HG03280 (cell line): Measurements from ENCODE around the gene THBS1.

ENCODE experiments used
- ATAC-seq: cut with Tn5 transposase; IDR thresholded peaks from one replicate; pipeline ENCODE4 v1.9.1; 2021; ENCODE audit warnings: mild to moderate bottlenecking, moderate library complexity; ENCODE audit not compliant: unreplicated experiment

THBS1 gene

DNA sequence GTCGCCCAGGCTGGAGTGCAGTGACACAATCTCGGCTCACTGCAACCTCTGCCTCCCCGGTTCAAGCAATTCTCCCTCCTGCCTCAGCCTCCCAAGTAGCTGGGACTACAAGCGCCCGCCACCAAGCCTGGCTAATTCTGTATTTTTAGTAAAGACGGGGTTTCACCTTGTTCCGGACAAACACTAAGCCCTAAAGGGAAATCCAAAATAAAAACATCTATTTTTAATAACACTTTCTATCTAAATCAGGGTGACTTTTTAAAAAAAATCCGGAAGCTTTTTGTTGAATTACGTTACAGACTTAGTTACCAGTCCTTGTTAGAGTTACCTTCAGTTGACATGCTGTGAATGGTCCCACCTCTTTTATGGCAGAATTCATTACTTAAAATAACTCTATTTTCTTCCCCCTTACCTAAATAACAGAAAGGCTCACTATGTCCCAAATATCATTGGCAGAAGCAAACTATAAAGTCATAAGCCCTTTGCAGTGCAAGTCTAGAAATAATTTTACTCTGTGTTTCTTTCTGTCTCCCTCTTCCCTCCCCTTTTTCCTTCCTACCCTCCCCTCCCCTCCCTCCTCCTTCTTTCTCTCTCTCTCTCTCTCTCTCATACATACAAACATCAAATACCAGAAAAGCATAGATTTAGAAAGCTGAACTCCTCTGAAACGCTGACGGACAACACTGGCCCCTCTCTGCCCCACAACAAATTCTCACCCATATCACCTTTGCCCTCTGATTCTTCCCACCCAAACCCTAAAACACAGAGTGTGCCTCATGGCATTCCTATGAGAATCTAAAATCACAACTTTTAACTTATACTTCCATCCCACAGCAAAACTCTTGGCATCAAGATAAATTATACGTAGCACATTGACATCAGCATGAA lies 18.3 kb downstream of the THBS1 start:
- no peak for ATAC-seq

DNA sequence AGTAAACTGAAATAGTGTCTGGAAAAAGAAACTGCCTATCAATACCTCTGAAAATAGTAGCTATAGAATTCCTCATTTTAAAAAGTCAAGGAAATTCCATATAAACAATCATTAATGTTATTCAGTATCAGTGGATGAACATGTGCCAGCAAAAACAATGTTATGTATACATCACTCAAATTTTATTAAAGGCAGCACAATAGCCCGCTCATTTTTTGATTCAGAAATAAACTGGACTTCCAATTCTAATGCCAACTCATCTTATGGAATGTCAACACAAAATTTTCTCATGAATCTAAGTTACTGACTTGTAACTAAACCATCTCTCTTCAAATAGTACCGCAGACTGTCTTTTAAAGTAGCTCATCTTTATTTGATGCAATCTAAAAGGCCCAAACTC lies 19.0 kb downstream of the THBS1 start:
- ATAC-seq, result no peak

DNA sequence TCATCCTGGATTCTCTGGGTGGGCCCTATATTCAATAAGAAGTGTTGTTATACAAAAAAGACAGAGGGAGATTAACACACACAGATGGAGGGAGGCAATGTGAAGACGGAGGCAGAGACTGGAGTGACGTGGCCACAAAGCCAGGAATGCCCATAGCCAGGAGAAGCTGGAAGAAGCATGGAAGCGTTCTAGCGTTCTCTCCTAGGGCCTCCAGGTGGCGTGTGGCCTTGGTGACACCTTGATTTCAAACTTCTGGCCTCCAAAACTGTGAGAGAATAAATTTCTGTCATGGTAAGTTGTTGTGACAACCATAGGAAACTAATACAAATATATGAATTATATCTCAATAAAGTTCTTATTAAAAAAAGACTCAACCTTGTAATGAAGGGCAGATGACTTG lies 21.3 kb downstream of the THBS1 start:
- no peak for ATAC-seq

DNA sequence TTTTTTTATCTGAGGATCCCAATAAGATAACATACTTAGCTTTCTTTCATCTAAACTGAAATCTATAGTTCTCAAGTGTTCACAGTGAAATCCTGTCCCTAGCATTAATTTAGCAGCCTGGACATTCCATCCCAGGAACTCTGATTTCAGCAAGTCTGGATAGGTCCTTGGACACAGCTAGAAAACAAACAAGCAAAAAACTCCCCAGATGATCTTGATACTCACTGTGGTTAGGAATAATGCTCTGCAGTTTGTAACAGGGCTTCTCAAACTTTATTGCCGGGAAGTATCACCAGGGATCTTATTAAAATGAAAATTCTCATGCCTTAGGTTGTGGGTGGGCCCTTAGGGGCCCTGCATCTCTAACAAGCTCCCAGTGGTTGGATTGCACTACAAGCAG lies 24.3 kb downstream of the THBS1 start:
- ATAC-seq, result no peak

DNA sequence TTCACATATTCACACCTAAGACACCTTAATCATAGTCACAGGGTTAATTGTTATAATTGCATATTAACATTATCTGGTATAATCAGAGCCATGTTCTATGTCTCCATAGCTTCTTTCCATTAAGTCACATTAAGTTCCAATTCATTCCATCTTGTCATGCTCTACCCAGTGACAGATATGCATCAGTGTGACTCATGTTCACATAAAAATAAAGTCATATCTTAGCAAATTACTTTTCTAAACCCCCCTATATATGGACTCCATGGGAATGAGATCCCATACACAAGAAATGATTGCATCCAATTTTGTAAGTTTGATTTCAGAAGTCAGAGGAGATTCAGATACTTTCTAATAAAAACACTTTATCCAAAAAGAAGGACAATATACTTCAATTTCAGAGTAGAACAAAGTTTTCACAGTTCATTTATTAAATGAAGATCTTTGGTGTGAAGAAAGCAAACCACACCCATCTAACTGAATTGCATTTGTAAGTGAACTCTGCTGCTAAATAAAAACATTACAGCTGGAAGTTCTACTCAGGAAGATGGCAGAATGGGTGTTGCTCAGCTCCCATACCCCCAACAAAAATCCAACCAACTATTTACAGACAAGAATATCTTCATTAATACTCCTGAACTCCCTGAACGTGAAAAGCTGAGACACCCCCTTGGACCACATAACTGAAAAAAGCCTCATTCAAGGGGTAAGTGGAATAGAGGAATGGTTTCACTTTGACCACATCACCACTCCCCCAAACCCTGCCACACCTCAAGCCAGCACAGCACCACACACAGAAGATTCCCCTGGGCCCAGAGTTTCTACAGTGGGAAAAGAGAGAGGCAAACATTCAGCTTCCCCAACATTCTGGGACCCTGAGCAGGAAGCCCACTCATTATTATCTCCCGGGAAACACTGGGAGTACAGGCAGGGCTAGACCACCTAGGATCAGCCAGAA lies 27.6 kb downstream of the THBS1 start:
- no peak for ATAC-seq

DNA sequence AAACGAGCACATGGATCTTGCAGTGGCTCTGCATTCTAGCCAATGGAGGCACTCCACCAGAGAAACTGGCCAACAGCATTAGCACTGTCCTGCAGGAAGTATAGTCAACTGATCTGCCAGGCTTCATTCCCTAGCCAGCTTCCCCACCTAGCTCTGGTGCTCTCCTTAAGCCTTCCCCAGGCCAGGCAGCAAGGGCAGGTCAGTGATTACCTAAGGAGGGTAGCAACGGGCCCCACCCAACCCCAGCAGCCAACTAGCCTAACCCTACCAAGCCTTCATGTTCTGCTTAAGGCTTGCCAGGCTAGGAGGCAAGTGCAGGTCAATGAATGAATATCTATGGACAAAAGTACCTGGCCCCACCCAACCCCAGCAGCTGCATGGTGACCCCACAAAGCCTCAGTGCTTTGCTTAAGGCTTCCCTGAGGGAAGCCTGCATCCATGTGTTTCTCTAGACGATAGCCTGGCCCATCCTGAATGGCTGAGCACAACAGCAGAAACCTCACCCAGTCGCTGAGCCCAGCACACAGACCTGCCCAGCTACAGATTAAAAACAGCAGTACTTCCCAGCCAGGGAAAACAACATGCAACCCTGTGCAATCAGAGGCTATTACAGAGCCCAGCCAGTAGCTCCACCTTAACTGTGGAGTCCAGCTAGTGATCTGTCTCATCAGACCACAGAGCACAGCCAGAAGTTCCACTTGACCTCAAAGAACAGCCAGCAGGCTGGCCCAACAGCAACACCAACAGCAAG lies 28.5 kb downstream of the THBS1 start:
- ATAC-seq, result no peak

DNA sequence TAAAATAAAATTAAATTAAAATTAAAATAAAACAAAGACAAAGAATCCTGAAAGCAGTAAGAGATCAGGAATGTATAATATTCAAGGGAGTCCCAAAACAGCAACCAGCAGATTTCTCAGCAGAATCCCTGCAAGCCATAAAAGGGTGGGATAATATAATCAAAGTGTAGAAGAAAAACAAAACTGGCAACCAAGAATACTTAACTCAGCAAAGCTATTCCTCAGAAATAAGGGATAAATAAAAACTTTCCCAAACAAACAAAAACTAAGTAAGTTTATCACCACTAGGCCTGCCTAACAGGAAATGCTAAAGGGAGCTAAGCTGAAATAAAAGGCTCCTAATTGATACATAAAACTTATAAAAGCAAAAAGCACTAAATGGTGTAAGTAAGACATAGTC lies 29.8 kb downstream of the THBS1 start:
- ATAC-seq, result no peak

DNA sequence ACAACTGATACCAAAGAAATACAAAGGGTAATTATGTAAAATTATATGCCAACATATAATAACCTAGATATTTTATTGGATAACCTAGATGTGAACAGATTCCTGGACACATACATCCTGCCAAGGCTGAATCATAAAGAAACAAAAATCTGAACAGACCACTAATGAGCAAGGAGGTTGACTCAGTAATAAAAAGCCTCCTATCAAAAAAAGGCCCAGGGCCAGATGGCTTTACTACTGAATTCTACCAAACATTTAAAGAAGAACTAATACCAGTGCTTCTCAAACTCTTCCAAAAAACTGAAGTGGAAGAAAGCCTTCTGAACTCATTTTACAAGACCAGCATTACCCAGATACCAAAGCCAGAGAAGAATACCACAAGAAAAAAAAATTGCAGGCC lies 32.4 kb downstream of the THBS1 start:
- no peak for ATAC-seq

DNA sequence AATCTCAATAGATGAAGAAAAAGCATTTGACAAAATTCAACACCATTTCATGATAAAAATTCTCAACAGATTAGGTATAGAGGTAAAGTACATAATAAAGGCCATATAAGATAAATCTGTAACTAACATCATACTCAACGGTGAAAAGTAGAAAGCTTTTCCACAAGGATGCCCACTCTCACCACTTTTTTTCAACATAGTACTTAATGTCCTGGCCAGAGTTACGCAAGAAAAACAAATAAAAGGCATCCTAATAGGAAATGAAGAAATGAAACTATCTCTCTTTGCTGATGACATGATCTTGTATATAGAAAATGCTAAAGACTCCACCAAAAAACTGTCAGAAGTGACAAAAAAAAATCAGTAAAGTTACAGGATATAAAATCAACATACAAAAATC lies 33.0 kb downstream of the THBS1 start:
- ATAC-seq, result no peak

DNA sequence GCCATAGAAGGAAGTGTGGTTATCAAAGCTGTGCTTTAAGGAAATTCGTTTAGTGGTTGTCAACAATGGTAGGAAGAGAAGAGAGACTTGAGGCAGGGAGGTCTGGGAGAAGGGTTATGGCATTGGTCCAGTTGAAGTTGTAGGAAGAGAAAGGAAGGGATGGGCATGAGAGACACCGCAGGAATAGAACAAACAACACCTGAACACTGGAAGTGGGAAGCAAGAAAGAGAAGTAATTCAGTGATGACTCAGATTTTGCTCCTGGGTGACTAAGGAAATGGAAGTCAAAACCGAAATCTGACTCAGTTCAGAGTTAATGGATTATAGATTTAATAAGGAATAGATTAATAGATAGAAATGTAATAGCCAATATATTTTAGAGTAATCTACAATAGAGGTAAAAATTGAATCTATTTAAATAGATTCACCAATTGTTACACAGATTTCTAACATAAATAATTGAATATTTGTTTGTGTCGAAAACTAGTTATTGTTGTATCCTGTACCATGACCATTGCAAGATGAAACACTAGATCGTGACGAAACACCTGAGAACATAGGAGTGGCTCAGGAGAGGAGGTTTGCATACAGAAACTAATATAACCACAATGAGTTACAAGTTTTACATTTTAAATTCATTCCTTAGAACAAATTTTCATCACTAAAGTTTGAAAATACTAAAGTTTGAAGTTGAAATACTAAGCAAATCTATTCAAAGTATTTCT lies 36.0 kb downstream of the THBS1 start:
- ATAC-seq, result no peak

DNA sequence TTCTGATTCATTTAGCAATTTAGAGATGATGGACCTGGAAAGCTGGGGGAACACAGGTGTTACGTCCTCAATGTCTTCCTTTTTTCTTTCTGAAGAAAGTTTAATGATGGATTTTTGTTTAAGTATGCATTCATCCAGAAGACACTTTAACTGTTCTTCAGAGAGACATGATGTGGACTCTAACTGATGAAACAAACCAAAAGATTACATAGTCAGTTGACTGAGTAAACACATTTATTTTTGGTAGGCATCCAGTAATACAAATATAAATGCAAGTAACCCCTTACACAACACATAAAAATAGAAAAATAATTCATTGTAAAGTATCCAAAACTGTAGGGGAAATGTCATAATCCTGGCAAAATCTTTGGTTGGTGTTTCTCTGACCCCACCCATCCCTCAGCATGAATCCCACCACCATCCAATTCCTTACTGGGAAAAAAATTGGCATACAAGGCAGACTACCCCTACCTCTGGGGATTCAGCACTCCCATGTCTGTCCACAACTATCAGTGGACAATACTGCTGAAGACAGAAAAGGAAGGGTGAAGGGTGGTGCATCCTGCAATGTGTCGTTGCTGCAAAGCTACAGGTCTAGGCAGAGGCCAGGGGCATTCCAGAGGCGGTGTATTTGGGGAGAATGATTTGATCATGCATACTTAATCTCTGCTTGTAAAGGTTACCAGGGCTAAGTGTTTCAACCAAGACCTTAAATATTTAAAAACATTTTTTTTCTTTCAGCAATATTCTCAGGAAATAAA lies 37.4 kb downstream of the THBS1 start:
- no peak for ATAC-seq

DNA sequence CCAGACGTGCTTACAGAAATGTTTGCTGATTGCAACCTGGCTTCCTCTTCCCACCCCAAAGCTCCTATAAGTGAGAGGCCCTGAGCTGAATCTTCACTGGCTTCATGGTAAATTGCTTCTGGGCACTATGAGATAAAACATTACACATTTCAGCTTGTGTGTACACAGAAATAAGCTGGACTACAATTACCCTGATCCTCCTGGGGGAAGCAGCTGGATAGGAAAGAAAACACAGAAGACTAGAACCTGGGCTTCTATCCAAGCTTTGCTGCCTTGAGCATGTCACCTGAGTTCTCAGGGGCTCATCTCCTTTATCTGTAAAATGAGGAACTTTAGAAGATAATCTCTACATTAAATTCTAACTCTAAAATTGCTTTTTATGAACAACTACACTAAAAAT lies 40.3 kb downstream of the THBS1 start:
- no peak for ATAC-seq

DNA sequence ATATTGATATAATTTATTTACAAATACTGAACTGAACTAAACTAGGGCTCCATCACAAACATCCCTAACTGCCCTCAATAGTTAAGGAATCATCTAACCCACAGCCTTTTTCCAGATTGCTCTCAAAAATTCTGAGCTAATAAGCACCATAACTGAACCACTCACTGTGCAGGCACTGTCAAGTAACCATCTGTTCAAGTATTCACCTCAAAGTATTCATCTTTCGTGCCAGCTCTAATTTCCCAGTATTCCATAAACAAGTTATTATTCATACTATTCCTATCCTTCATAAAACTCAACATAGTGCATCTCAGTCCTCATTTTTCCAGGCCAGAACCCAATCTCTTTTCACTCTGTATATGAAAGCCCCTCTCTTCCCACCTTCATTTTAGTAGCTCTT lies 41.1 kb downstream of the THBS1 start:
- ATAC-seq, result no peak

DNA sequence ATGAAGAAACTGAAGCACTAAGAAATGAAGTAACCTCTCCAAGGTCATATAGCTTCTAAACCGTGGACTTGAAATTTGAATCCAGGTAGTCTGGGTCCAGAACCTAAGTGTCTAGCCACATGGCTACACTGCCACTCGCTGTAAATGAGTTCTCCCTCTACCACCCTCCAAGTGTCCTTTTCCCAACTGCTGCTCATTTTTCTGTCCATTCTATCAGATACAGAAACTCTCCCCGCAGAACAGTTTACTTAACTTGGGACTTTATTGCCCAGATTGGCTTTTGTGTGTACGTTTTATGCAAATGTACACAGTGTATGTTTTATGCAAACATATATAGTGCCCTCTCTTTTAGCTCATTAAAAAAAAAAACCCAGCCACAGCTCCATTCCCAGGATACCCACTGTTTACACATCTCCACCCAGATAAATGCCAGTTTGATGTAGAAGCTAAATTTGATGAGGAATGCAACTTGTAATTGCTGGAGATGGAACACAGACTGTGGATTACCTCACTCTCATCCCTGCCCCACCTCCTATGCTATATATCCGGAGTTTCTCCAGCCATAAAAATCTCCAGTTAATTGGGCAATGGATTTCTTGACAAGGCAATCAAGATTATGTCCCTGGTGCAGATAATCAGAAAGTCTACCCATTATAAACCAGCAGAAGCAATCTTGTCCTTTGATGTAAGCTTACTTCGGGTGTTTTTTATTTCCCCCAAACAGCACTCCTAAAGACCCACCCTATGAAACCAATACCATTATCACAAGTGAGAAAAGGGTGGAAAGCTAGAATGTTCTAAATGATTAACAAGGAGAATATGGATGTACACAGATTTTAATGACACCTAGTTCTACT lies 42.0 kb downstream of the THBS1 start:
- no peak for ATAC-seq

DNA sequence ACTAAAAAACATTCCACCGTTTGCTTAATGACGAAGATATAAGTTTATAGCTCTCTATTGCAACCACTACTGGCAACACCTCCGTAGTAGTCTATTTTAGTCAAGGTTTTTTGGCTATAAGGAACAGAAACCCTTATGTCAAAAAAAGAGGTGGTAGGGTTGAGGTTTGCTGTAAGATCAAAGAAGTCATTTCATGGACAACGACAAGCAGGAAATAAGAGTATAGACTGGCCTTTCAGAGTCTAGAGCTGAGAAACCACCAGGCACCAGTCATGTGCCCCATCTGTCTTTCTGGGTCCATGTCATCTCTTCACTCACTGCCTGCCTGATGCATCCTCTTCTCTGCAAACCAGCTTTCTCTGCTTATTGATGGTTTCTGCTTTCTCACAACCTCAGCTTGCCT lies 42.7 kb downstream of the THBS1 start:
- peak; percentile 90 for ATAC-seq

DNA sequence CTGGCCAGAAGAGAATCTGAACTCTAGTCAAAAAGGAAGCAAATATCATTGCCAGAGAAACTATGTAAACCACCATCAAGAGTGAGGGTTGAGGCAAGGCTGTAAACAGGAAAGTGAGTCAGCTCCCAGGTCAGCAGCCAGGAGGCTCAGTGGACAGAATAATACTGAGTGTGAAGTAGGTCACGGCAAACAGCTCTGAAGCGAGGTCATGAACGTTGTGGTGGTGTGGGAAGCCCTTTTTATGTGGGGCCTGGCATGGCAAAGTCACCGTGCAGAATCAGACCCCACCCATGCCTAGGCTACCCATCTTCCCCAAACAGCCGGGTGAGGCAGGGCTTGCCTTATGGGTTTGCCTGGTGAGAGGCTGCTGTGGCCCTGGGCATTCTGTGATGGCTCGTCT lies 43.9 kb downstream of the THBS1 start:
- ATAC-seq, result peak; percentile 47

DNA sequence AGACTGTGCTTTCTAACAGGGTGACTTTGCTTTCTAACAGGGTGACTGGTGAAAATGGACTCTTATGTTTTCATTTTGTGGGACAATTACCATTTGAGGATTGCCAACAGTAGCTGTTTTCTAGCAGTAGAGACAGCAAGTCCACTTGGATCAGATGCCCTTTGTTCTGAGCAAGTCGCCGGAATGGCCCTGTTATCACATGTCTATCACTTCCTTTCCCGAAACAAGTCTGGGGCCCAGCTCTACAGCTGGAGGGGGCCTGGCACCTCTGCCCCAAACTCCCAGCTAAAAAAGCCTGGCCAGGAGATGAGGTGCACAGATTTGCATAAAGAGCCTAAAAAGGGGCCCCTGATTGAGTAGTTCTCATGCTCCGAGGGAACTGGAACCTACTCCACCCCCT lies 44.6 kb downstream of the THBS1 start:
- no peak for ATAC-seq

DNA sequence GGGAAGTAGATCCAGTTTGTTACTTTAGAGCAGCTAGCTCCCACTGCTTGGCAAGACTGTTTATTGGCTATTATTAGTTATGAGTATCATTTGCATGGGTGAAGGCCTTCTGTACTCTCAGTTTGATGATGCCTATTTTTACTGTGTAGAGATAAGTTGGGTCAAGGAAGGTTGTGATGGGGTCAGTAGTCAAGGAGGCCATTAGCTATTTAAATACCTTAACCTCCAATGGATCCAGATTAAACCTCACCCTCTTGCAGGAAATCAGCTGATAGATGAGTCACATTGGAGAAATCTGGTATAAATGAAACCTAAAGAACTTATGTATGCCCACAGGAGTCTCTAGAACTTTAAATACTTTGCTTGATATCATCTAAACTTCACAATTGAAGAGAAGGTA lies 45.0 kb downstream of the THBS1 start:
- no peak for ATAC-seq
